AG08395 (cell line): Measurements from ENCODE around the gene ZNF280D.
"Not testable (repeated sequence)": the region's sequence is repeated elsewhere in the genome, so short reads cannot be mapped to it uniquely, and the experiment has no call there.

Experiments used
- DNase-seq: peaks from one replicate; pipeline ENCODE4 v3.0.0; 2012; ENCODE audit warnings: mixed read lengths, low spot score

ZNF280D gene, protein sequence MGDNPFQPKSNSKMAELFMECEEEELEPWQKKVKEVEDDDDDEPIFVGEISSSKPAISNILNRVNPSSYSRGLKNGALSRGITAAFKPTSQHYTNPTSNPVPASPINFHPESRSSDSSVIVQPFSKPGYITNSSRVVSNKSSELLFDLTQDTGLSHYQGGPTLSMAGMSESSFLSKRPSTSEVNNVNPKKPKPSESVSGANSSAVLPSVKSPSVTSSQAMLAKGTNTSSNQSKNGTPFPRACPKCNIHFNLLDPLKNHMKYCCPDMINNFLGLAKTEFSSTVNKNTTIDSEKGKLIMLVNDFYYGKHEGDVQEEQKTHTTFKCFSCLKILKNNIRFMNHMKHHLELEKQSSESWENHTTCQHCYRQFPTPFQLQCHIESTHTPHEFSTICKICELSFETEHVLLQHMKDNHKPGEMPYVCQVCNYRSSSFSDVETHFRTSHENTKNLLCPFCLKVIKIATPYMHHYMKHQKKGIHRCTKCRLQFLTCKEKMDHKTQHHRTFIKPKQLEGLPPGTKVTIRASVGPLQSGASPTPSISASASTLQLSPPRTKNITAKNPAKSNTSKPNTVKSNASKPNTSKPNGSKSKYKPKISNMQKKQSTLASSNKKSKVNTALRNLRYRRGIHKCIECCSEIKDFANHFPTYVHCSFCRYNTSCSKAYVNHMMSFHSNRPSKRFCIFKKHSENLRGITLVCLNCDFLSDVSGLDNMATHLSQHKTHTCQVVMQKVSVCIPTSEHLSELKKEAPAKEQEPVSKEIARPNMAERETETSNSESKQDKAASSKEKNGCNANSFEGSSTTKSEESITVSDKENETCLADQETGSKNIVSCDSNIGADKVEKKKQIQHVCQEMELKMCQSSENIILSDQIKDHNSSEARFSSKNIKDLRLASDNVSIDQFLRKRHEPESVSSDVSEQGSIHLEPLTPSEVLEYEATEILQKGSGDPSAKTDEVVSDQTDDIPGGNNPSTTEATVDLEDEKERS

DNA sequence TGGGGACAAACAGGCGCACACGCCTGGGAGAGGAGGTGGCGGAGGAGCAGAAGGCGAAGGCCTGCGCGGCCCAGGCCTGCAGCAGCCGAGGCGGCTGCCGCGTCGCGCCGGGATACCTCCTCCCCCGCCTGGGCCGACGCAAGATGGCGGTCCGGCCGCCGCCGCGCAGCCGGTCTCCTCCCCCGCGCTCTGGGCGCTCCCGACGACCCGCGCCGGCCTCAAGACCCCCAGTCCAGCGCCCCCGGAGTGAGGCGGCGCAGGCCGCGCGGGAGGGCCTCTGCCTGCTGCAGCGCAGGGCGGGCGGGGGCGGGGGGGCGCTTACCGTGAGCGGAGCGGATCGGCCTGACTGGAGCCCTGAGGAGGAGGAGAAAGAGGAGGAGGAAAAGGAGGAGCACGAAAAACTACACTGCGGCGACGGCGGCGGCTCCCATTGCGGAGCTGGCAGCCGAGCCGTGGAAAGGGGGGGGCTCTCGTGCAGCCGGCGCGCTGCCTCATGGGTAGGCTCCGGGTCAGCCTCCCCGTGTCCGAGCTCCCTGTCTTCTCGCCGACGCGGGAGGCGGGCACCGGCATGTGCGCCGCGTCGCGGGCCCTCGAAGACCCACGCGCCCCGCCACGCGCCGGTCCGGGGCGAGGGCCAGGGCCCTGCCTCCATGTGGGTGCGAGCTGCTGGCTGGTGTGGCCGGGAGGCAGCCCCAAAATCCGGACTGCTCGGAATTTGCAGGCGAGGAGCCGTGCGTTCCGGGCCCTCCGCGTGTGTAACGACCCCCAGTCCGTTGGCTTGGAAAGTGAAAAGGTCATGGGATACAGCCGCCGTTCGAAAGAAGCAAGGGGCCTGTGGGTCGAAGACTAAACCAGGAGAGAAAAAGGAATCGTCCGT, at the start of gene ZNF280D:
Gene ZNF280D (minus strand): TSS at position 374 of the 877 bp plus-strand sequence. CDS start 26,400 bp downstream, outside the sequence.
- DNase-seq = peak; percentile 88

DNA sequence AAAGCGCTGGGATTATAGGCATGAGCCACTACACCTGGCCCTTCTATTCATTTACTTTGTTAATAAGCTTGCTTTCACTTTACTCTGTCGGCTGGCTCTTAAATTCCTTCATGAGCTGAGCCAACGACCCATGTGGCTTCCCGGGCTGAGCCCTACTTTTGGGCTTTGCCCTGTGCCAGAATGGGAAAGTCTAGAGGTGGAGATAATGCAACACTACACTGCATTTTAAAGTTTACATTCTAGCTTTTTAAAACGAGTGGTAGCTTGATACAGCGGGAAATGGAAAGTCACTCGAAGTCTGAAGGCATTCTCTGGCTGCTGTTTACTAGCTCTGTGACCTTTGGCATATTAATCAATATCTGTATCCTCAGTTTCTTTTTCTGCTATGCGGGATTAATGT, 49.0 kb upstream of the ZNF280D start:
- no peak for DNase-seq

DNA sequence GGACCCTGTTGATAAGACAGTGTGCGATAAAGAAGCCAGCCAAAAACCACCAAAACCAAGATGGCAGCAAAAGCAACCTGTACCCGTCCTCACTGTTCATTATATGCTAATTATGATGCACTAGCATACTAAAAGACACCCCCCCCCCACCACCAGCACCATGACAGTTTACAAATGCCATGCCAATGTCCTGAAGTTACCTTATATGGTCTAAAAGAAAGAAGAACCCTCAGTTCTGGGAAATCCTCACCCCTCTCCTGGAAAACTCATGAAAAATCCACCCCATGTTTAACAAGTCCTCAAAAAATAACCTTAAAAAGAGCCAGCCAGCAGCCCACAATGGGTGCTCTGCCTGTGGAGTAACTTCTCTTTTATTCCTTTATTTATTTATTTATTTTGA, 48.4 kb upstream of the ZNF280D start:
- no peak for DNase-seq

DNA sequence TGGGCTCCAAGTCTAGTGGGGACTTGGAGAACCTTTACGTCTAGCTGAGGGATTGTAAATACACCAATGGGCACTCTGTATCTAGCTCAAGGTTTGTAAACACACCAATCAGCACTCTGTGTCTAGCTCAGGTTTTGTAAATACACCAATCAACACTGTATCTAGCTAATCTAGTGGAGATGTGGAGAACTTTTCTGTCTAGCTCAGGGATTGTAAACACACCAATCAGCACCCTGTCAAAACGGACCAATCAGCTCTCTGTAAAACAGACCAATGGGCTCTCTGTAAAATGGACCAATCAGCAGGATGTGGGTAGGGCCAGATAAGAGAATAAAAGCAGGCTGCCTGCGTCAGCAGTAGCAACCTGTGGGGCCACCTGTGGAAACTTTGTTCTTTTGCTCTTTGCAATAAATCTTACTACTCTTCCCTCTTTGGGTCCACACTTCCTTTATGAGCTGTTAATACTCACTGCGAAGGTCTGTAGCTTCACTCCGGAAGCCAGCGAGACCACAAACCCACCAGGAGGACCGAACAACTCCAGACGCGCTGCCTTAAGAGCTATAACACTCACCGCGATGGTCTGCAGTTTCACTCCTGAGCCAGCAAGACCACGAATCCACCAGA, 46.9 kb upstream of the ZNF280D start:
- not testable (repeated sequence) for DNase-seq

DNA sequence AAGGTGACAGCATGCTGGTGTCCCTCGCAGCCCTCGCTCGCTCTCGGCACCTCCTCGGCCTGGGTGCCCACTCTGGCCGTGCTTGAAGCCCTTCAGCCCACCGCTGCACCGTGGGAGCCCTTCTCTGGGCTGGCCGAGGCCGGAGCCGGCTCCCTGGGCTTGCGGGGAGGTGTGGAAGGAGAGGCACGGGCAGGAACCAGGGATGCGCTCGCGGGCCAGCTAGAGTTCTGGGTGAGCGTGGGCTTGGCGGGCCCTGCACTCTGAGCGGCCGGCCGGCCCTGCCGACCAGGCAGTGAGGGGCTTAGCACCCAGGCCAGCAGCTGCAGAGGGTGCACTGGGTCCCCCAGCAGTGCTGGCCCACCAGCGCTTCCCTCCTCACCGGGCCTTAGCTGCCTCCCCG, 46.1 kb upstream of the ZNF280D start:
- not testable (repeated sequence) for DNase-seq

DNA sequence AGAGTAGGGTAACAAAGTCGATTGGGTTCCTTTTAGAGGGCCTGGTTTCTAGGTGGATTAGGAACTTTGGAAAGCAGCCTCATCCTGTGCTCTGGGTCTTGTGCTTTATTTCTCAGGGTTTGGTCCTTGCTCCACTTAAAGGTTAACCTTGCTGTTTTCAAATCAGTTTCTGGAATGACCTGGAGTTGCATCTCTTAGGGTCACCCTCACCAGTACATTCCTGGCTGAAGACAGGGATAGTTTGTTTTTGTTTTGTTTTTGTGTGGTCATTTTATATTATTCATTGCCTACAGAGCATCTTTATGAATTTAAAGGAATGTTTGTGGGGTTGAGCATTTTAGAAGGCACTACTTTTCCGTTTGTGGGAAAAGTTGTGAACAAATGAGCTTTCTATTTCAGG, 45.5 kb upstream of the ZNF280D start:
- DNase-seq = no peak

DNA sequence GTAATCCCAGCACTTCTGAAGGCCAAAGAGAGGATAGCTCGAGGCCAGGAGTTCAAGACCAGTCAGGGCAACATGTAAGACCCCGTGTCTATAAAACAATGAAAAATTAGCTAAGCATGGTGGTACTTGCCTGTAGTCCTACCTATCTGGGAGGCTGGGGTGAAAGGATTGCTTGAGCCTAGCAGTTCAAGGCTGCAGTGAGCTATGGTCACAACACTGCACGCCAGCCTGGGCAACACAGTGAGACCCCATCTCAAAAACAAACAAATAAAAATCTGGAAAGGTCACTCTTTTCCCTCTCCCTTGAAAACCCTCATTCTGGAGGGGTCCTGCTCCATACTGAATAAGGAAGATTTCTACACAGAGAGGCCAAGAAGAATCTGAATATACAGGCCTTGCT, 43.5 kb upstream of the ZNF280D start:
- no peak for DNase-seq

DNA sequence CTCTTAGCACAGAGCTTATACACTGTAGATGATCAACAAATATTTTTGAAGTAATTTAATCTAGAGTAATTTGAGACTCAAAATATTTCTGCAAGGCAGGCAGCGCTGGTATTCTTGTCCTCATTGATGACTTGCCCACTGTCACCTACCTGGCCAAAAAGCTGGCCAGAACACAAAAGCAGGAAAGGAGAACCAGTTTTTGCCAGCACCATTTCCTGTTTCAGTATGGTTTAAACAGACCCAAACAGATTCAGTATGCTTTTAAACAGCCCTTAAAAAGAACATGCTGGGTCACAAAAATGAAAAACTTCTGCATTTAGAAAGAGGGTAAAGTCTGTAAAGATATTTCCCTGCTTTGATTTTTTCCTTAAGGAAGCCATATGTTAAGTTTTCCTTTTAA, 42.3 kb upstream of the ZNF280D start:
- no peak for DNase-seq

DNA sequence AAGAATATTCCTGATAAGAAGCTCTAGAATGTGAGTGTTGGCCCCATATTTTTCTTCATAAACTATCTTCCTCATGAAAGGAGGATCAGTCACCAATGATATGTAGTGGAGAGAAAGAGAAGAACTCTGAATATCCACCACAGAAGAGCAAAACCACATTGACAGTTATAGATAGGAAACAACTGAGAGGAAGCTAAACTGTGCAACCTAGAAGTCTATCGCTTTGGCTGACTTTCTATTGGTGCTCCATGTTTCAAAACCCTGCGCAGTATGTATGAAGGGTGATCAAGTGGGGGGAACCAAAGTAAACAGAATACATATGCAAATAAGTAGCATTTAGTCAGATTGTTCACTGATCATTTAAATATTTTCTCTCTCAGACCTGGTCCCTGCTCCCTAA, 41.0 kb upstream of the ZNF280D start:
- no peak for DNase-seq

DNA sequence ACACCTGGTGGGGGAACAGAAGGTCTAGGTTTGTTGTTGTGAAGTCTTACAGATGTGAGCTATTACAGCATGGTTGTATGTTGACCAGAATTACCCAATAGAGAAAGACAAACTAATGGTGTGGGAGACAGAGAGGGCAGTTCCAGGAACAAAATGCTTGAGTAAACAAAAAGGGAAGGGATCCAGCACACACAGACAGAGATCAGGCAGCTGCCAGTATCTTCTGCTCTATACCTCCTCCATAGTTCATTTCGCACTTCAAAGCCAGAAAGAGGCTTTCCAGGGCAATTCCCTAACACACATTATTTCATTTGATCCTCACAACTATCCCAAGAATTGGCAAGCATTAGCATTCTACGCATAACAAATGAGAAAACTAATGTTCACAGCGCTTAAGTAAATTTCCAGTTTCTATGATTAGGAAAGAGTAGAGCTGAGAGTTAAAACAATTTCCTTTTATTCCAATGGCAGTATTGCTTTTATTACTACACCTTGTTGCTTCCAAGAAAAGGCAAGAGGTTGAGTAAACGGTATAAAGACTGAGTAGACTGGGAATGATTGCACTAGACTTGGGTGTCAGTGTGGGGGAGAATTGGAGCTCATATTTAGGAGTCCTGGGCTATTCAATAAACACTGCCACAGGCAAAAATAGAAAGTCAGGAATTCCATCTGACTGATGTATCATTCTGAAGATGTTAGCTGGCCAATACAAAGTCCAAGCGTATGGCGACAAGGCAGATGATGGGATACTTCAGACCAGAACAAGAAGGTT, 39.7 kb upstream of the ZNF280D start:
- no peak for DNase-seq

DNA sequence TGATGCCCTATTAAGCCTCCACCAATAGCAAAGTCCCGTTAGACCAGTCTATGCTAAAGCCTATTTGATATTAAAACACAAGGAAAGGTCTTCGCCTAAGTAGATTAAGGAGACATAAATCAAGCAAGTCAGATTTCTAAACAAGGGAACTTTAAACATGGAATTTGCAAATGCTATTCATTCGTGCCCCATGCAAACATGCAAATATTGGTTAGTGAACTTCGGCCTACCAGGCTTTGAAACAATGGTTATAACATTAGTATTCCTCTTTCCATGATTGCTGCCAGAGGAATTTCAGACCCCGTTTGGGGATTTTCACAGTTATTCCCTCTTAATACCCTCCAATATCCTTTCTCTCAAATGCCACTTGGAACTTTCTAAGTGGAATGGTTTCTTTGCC, 36.9 kb upstream of the ZNF280D start:
- no peak for DNase-seq

DNA sequence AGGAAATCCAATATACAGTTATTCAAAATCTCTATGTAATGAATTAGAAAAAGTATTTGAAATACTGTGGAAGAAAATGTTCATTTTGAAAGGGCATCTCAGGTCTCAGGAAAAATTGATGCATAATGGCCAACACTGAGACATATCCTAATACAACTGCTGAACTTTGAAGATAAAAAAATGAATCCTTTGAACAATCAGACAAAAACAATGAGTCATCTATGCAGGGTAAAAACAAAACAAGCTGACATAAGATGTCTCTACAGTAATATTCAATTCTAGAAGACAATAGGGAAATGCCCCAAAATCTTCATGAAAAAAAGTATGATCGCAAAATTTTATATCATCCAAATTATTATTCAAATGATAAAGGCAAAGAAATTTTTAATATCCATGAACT, 34.0 kb upstream of the ZNF280D start:
- no peak for DNase-seq

DNA sequence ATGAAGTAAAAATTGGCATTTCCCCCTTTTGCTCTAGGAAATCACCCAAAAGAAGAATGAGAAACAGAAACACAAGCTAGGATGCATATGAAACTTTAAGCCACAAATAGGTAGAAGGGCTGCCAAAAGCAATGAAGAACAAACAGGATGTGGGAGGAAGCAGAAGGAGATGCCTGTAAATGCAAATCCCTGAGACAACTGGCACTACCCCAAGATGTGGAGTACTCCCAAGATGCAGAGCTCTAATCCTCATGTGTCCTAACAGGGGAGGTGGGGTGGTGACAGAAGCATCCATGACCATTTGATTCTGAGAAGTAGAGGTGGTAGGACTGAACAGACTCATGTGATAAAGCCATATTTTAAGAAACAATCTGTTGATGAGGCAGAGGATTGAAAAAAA, 31.9 kb upstream of the ZNF280D start:
- DNase-seq = peak; percentile 71

DNA sequence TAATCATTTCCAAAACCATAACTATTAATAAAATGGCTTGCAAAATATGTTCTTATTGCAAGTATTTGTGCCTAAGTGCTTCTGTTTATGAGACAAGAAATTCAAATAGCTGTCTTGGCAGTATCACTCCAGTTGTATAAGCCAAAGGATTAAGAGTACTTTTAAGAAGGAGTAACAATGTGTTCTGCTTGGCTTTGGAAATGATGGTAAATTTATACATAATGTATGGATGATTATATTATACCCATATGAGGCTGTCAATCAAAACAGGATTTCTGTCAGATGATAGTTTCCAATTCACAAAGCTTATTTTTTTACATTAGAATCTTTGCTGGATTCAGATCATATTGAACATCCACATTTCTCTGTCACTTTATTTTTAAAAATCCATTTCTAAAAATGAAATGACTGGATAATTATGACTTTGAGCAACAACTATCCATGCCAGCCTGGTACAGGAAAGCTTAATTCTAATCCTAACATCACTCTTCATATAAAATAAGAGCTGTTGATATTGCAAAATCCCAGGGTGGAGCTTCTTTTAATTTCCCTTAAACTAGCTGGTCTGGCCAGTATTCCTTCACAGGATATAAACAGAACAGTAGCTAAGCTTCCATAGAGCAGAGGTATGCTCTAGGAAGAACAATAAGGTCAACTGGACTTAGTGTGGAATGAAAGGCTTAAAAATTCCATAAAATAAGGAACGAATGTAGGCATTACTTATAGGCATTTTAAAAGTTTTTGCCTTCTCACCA, 30.0 kb upstream of the ZNF280D start:
- no peak for DNase-seq

DNA sequence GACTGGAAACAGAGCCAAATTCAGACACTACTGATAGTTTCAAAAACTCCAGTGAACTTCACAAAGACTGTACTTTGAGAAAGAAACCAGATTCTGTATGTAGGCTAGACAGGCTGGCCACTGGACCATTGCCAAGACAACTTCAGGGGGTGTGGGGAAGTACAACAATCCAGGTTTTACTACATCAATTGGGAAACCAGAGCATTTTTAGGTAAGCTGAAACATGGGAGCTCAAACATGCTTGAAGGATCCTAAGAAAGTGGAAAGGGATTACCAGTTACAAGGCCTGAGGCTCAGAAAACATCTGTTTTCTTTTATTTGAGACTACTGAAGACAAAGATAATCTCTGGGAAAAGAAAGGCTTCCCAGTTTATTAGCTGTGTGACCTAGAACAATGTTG, 26.9 kb upstream of the ZNF280D start:
- peak; percentile 8 for DNase-seq

DNA sequence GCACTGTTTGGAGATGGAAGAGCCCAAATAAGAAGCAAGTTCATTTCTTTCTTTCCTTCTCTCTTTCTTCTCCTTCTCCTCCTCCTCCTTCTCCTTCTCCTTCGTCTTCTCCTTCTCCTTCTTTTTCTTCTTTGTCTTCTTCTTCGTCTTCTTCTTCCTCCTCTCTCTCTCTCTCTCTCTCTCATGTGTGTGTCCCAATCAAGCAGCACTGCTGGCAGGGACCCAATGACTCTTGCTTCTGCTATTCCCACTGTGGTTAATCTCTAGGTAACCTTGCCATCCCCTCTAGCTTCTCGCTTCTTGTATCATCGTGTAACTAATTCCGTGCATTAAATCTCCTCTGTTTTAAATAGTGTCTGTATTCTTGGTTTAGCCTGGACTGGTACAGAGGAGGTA, 26.1 kb upstream of the ZNF280D start:
- peak; percentile 65 for DNase-seq

DNA sequence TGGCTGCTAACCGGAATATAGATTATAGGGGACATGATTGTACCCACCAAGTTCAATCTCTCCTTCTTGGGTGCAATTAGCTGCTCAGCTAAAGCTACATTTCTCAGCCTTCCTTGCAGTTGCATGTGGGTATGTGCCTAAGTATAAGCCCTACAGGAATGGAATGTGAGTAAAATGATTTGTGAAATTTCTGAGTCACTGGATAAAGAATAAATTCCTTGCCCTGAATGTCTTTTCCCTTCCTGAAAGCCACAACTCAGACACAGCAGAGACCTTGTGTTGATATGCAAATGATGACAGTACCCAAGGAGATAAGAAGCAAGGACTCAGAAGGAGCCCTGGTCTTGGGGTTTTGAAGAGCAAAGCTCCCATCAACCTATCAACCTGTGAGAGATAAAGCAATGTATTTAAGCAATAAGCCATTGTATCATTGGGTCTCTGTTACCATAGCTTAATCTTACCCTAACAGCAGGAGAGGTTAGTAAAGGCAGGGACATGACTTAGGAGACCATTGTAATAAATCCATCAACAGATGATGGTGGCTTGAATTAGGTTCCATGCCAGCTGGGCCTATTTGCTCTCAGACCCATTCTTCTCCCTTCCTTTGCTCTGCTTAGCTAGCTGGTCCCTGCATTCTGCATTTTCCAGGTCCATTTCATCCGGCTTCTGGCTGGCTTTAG, 25.6 kb upstream of the ZNF280D start:
- peak; percentile 72 for DNase-seq

DNA sequence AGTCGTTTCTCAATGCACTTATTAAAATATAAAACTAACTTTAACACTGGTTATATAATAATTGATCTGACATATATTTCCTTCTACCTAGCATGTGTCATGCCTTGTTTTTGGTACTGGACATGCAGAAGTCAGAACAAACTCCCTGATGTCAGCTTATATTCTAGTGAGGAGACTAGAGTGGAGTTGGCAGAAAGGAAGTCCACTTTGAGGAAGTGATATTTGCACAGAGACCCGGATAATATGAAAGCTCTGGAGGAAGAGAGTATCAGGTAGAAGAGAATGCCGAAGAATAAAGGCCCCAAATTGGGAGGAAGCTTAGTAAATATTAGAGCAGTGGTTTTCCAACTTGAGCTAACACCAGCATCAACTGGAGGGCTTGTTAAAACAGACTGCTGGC, 24.6 kb upstream of the ZNF280D start:
- DNase-seq = no peak

DNA sequence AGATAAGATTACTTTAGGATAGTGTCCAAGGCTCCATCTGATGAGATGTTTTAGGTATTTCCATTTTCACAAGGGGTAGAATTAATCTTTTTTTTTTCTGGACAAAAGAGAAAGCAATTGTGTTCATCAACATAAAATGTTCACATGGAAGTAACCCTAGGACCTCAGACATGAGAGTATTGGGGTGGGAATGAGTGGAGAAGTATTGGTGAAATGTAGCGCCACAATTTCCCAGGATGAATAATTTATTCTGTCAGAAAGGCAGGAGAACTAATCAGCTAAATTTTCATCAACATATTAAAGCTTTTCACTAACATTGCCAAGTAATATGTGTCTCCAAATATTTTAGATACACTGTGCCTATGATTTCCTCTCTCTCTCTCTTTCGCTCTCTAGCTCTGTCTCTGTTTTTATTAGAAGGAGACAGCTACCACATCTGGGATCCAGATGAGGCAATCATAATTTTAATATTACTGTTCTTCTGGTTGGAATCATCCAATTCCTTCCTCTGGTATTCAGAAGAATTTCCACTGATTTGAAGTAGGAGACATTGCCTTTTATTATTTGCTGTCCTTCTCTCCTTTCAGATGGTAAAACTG, 21.6 kb upstream of the ZNF280D start:
- DNase-seq = no peak
